AG09319 (cell line): ENCODE results near the gene VAMP8.

Source experiments
- DNase-seq: peaks from one replicate; pipeline ENCODE4 v3.0.0-alpha.2; 2010; ENCODE audit warnings: low read depth; ENCODE audit errors: extremely low read depth
- TF ChIP-seq, protein P1 (sequence below): IDR thresholded peaks from 2 replicates; pipeline ENCODE4 v1.5.1; 2011; ENCODE audit warnings: low read depth, mild to moderate bottlenecking, inconsistent platforms, low read length, moderate library complexity

VAMP8 gene

DNA sequence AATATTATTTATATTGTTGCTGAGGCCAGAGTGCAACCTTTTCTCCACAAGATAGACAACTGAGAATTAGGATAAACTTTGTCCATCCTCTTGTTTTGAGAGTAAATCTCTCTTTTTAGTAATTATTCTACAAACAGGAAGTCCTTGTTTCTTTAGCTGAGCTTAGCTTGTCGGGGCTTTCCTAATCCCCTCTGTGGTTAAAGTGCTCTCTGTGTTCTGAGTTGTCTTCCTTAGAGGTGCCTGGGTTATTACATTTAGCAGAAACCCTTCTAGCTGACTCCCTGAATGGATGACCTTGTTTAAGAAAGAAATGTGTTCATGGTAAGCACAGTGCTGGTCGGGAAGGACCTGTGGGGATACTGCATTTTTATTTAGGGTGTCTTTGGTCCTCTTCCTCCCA lies 51.3 kb downstream of the VAMP8 start:
- DNase-seq: no peak
- TF ChIP-seq, protein P1, sequence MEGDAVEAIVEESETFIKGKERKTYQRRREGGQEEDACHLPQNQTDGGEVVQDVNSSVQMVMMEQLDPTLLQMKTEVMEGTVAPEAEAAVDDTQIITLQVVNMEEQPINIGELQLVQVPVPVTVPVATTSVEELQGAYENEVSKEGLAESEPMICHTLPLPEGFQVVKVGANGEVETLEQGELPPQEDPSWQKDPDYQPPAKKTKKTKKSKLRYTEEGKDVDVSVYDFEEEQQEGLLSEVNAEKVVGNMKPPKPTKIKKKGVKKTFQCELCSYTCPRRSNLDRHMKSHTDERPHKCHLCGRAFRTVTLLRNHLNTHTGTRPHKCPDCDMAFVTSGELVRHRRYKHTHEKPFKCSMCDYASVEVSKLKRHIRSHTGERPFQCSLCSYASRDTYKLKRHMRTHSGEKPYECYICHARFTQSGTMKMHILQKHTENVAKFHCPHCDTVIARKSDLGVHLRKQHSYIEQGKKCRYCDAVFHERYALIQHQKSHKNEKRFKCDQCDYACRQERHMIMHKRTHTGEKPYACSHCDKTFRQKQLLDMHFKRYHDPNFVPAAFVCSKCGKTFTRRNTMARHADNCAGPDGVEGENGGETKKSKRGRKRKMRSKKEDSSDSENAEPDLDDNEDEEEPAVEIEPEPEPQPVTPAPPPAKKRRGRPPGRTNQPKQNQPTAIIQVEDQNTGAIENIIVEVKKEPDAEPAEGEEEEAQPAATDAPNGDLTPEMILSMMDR: no peak

- DNase-seq: no peak
- TF ChIP-seq, protein P1: no peak
These were observed 53.9 kb downstream of the VAMP8 start for GRCh38 chr2:85631316-85631715.
